HG02885 (cell line): ENCODE results near the gene TMEM92.
"Not testable (repeated sequence)": the region's sequence is repeated elsewhere in the genome, so short reads cannot be mapped to it uniquely, and the experiment has no call there.

Source experiments
- ATAC-seq: cut with Tn5 transposase; IDR thresholded peaks from one replicate; pipeline ENCODE4 v1.9.1; 2021; ENCODE audit warnings: mild to moderate bottlenecking; ENCODE audit not compliant: unreplicated experiment, poor library complexity

Gene TMEM92

GRCh38 chr17:50272711-50273653 is 1.3 kb upstream of the TMEM92 start:
- ATAC-seq = no peak

- ATAC-seq = no peak
These were observed 619 bp upstream of the TMEM92 start for GRCh38 chr17:50273654-50274040.

- ATAC-seq = no peak
These were observed 593 bp downstream of the TMEM92 start for GRCh38 chr17:50274897-50275221.

GRCh38 chr17:50275279-50275678 is 1.0 kb downstream of the TMEM92 start:
- no peak for ATAC-seq

GRCh38 chr17:50276588-50277356 is 2.5 kb downstream of the TMEM92 start:
- ATAC-seq = no peak

GRCh38 chr17:50277357-50277754 is 3.1 kb downstream of the TMEM92 start:
- ATAC-seq = no peak

- ATAC-seq = no peak
These were observed 4.4 kb downstream of the TMEM92 start for GRCh38 chr17:50278526-50279180.

GRCh38 chr17:50279181-50279526 is 4.9 kb downstream of the TMEM92 start:
- no peak for ATAC-seq

GRCh38 chr17:50279639-50280038 is 5.4 kb downstream of the TMEM92 start:
- ATAC-seq = no peak

- no peak for ATAC-seq
These were observed 5.8 kb downstream of the TMEM92 start for GRCh38 chr17:50280068-50280467.

GRCh38 chr17:50280801-50281441 is 6.7 kb downstream of the TMEM92 start:
- ATAC-seq = no peak

- no peak for ATAC-seq
These were observed 7.6 kb downstream of the TMEM92 start for GRCh38 chr17:50281739-50282401.

- no peak for ATAC-seq
These were observed 9.0 kb downstream of the TMEM92 start for GRCh38 chr17:50283246-50283645.

- ATAC-seq = no peak
These were observed 9.4 kb downstream of the TMEM92 start for GRCh38 chr17:50283714-50284113.

GRCh38 chr17:50285941-50286340 is 11.7 kb downstream of the TMEM92 start:
- no peak for ATAC-seq

GRCh38 chr17:50287302-50287701 is 13.0 kb downstream of the TMEM92 start:
- ATAC-seq = not testable (repeated sequence)

- ATAC-seq = no peak
These were observed 14.0 kb downstream of the TMEM92 start for GRCh38 chr17:50288306-50288705.

- ATAC-seq = no peak
These were observed 15.0 kb downstream of the TMEM92 start for GRCh38 chr17:50289278-50289677.

- ATAC-seq = no peak
These were observed 15.9 kb downstream of the TMEM92 start for GRCh38 chr17:50289991-50290702.
